GM23338 (cell line): ENCODE results near the gene LMOD3. TPM values are rescaled to one million over a fixed set of nuclear protein-coding genes. Genes with fewer than 3 reads are reported as not detected.

ENCODE experiments used
- ATAC-seq: fragments of 200-7000 bp; cut with Tn5 transposase; 3 replicates; pipeline ENCODE4 v1.9.1; 2020
- DNase-seq: peaks from one replicate; pipeline ENCODE4 v3.0.0-alpha.2; 2015; ENCODE audit warnings: low spot score
- H2AFZ ChIP-seq: fragments of 200-600 bp; sonication (generic); 2 replicates; pipeline ENCODE4 v1.8.0; 2016; ENCODE audit warnings: antibody characterized with exemption, mild to moderate bottlenecking, moderate library complexity
- H3F3A ChIP-seq: fragments of 200-600 bp; sonication (generic); replicated peaks from 2 replicates; pipeline ENCODE4 v1.8.0; 2017; ENCODE audit warnings: antibody characterized with exemption, mixed run types, low read depth
- H3K27ac ChIP-seq: fragments of 200-600 bp; sonication (generic); 2 replicates; pipeline ENCODE4 v1.6.1; 2016; ENCODE audit warnings: low read depth
- H3K27me3 ChIP-seq: fragments of 200-600 bp; sonication (generic); 2 replicates; pipeline ENCODE4 v1.8.0; 2016; ENCODE audit warnings: mild to moderate bottlenecking, mixed run types, moderate library complexity; ENCODE audit not compliant: insufficient read depth
- H3K36me3 ChIP-seq: fragments of 200-600 bp; sonication (generic); 2 replicates; pipeline ENCODE4 v1.8.0; 2016; ENCODE audit warnings: mild to moderate bottlenecking; ENCODE audit not compliant: insufficient read depth
- H3K4me1 ChIP-seq: fragments of 200-600 bp; sonication (generic); 2 replicates; pipeline ENCODE4 v1.8.0; 2016; ENCODE audit warnings: mild to moderate bottlenecking, moderate library complexity; ENCODE audit not compliant: insufficient read depth
- H3K4me2 ChIP-seq: fragments of 200-600 bp; sonication (generic); 2 replicates; pipeline ENCODE4 v1.7.1; 2017; ENCODE audit warnings: mixed run types
- H3K4me3 ChIP-seq: fragments of 200-600 bp; sonication (generic); 2 replicates; pipeline ENCODE4 v1.6.1; 2016; ENCODE audit warnings: mixed run types
- H3K79me2 ChIP-seq: fragments of 200-600 bp; sonication (generic); replicated peaks from 2 replicates; pipeline ENCODE4 v1.8.0; 2017; ENCODE audit warnings: mild to moderate bottlenecking; ENCODE audit not compliant: insufficient read depth
- H3K9me2 ChIP-seq: fragments of 200-600 bp; sonication (generic); 2 replicates; pipeline ENCODE4 v1.8.0; 2017; ENCODE audit not compliant: insufficient read depth
- H4K20me1 ChIP-seq: fragments of 200-600 bp; sonication (generic); replicated peaks from 2 replicates; pipeline ENCODE4 v1.8.0; 2017; ENCODE audit warnings: mild to moderate bottlenecking; ENCODE audit not compliant: insufficient read depth
- H3K27ac Mint-ChIP-seq: 2 replicates; pipeline ENCODE4 v1.8.0; 2020; ENCODE audit warnings: inconsistent platforms, mild to moderate bottlenecking, moderate library complexity, mixed read lengths
- H3K27me3 Mint-ChIP-seq: 3 replicates; pipeline ENCODE4 v1.8.0; 2022; ENCODE audit warnings: low read depth, mild to moderate bottlenecking, moderate library complexity, mixed read lengths, inconsistent platforms; ENCODE audit not compliant: insufficient read depth, poor library complexity
- H3K36me3 Mint-ChIP-seq: 3 replicates; pipeline ENCODE4 v1.8.0; 2021; ENCODE audit warnings: low read depth, mild to moderate bottlenecking, inconsistent platforms, moderate library complexity, mixed read lengths
- H3K4me1 Mint-ChIP-seq: 3 replicates; pipeline ENCODE4 v1.8.0; 2020; ENCODE audit warnings: mild to moderate bottlenecking, inconsistent platforms, mixed read lengths
- H3K4me3 Mint-ChIP-seq: 3 replicates; pipeline ENCODE4 v1.8.0; 2021; ENCODE audit warnings: moderate library complexity, mild to moderate bottlenecking, inconsistent platforms, mixed read lengths
- H3K9me3 Mint-ChIP-seq: 3 replicates; pipeline ENCODE4 v1.8.0; 2020; ENCODE audit warnings: moderate library complexity, mild to moderate bottlenecking, inconsistent platforms, mixed read lengths
- CREB1 ChIP-seq: fragments of 250-450 bp; sonication (Bioruptor Pico); IDR thresholded peaks from 2 replicates; pipeline ENCODE4 v1.5.0; 2020; ENCODE audit warnings: low read depth, mild to moderate bottlenecking, moderate library complexity
- CTCF ChIP-seq, 2 experiments: fragments of 200-600 bp in 1 of 2; sonication (generic) in 1 of 2; conservative IDR thresholded peaks; 2 replicates each; pipeline versions ENCODE4 v1.5.1 to v1.6.1; 2016 to 2017; ENCODE audit warnings: antibody characterized with exemption in 2 of 2, low read depth in 2 of 2, mild to moderate bottlenecking in 2 of 2, moderate library complexity in 1 of 2
- EZH2 ChIP-seq: fragments of 200-600 bp; sonication (generic); IDR thresholded peaks from one replicate; pipeline ENCODE4 v1.8.0; 2017; ENCODE audit warnings: antibody characterized with exemption, mild to moderate bottlenecking, low read depth; ENCODE audit not compliant: unreplicated experiment
- EZH2phosphoT487 ChIP-seq: fragments of 200-600 bp; sonication (generic); IDR thresholded peaks from one replicate; pipeline ENCODE4 v1.8.1; 2018; ENCODE audit warnings: antibody characterized with exemption; ENCODE audit not compliant: unreplicated experiment
- JUNB ChIP-seq: IDR thresholded peaks from one replicate; pipeline ENCODE4 v1.6.1; 2016; ENCODE audit warnings: antibody characterized with exemption; ENCODE audit not compliant: unreplicated experiment
- NANOG ChIP-seq: IDR thresholded peaks from 2 replicates; pipeline ENCODE4 v1.6.1; 2016; ENCODE audit warnings: antibody characterized with exemption, borderline replicate concordance
- POLR2AphosphoS5 ChIP-seq: IDR thresholded peaks from 2 replicates; pipeline ENCODE4 v1.6.1; 2016; ENCODE audit warnings: antibody characterized with exemption, low read depth
- REST ChIP-seq: IDR thresholded peaks from one replicate; pipeline ENCODE4 v1.6.1; 2018; ENCODE audit warnings: antibody characterized with exemption; ENCODE audit not compliant: unreplicated experiment
- STAT1 ChIP-seq: IDR thresholded peaks from one replicate; pipeline ENCODE4 v1.6.1; 2016; ENCODE audit warnings: antibody characterized with exemption; ENCODE audit not compliant: unreplicated experiment
- ZNF114 ChIP-seq: fragments of 250-450 bp; sonication (Bioruptor Pico); IDR thresholded peaks from 2 replicates; pipeline ENCODE4 v1.5.0; 2020; ENCODE audit warnings: mild to moderate bottlenecking, moderate library complexity
- ZNF331 ChIP-seq: fragments of 250-450 bp; sonication (Bioruptor Pico); IDR thresholded peaks from 2 replicates; pipeline ENCODE4 v1.5.0; 2020; ENCODE audit warnings: low read depth, mild to moderate bottlenecking, moderate library complexity
- polyA plus RNA-seq: library from polyadenylated mRNA; unstranded; fragments of >200 nt; fragmentation: Nextera tagmentation; extraction: Ambion mirVana; gene quantifications from 2 replicates; pipeline ENCODE4 v1.2.1, GENCODE V29; 2016
- total RNA-seq: library from RNA; depleted of rRNA; stranded (reverse); fragments of >200 nt; shearing (Covaris generic); gene quantifications from 2 replicates; pipeline ENCODE4 v1.2.3, GENCODE V29; 2014
- TF ChIP-seq, protein P1 (sequence below): fragments of 250-450 bp; sonication (Bioruptor Pico); IDR thresholded peaks from 2 replicates; pipeline ENCODE4 v1.5.0; 2020; ENCODE audit warnings: mild to moderate bottlenecking, moderate library complexity
- TF ChIP-seq, protein P2 (sequence below): IDR thresholded peaks from 2 replicates; pipeline ENCODE4 v1.6.1; 2016; ENCODE audit warnings: antibody characterized with exemption

Gene LMOD3
- total and polyA plus RNA-seq, 2 experiments from 2014 or later = 0.06 TPM; not detected in 1

- peaks cover 8% of the 10 kb centered on the region for H3K27me3 Mint-ChIP-seq
- H3K4me3 ChIP-seq = no peak overlapping the region
- H3K27ac ChIP-seq = no peak overlapping the region
- no peak overlapping the region for H2AFZ ChIP-seq
- no peaks in the 10 kb centered on the region for H3K79me2 ChIP-seq
- no peaks in the 10 kb centered on the region for H3K36me3 Mint-ChIP-seq
- no peak overlapping the region for H3K4me2 ChIP-seq
- H3K27ac Mint-ChIP-seq = no peak overlapping the region
- H4K20me1 ChIP-seq = no peaks in the 10 kb centered on the region
- H3F3A ChIP-seq = 0 out of 2 replicates have a peak, but pooled peaks cover 4% of the 10 kb centered on the region
- H3K4me1 ChIP-seq = peaks cover 5% of the 10 kb centered on the region
- peaks cover 23% of the 10 kb centered on the region for H3K4me1 Mint-ChIP-seq
- TF ChIP-seq ZNF114 = no peak
- no peak for TF ChIP-seq NANOG
- TF ChIP-seq ZNF331 (CRISPR knock-in tag) = no peak
- TF ChIP-seq STAT1 = no peak
- TF ChIP-seq EZH2phosphoT487 = no peak
- TF ChIP-seq CREB1 (CRISPR knock-in tag) = no peak
- no peak for TF ChIP-seq CTCF (conservative IDR thresholded peaks at IDR 0.05; ENCODE audit: low read depth in 2 of 2)
- TF ChIP-seq EZH2 = no peak
- TF ChIP-seq JUNB = no peak
- TF ChIP-seq, protein P1, sequence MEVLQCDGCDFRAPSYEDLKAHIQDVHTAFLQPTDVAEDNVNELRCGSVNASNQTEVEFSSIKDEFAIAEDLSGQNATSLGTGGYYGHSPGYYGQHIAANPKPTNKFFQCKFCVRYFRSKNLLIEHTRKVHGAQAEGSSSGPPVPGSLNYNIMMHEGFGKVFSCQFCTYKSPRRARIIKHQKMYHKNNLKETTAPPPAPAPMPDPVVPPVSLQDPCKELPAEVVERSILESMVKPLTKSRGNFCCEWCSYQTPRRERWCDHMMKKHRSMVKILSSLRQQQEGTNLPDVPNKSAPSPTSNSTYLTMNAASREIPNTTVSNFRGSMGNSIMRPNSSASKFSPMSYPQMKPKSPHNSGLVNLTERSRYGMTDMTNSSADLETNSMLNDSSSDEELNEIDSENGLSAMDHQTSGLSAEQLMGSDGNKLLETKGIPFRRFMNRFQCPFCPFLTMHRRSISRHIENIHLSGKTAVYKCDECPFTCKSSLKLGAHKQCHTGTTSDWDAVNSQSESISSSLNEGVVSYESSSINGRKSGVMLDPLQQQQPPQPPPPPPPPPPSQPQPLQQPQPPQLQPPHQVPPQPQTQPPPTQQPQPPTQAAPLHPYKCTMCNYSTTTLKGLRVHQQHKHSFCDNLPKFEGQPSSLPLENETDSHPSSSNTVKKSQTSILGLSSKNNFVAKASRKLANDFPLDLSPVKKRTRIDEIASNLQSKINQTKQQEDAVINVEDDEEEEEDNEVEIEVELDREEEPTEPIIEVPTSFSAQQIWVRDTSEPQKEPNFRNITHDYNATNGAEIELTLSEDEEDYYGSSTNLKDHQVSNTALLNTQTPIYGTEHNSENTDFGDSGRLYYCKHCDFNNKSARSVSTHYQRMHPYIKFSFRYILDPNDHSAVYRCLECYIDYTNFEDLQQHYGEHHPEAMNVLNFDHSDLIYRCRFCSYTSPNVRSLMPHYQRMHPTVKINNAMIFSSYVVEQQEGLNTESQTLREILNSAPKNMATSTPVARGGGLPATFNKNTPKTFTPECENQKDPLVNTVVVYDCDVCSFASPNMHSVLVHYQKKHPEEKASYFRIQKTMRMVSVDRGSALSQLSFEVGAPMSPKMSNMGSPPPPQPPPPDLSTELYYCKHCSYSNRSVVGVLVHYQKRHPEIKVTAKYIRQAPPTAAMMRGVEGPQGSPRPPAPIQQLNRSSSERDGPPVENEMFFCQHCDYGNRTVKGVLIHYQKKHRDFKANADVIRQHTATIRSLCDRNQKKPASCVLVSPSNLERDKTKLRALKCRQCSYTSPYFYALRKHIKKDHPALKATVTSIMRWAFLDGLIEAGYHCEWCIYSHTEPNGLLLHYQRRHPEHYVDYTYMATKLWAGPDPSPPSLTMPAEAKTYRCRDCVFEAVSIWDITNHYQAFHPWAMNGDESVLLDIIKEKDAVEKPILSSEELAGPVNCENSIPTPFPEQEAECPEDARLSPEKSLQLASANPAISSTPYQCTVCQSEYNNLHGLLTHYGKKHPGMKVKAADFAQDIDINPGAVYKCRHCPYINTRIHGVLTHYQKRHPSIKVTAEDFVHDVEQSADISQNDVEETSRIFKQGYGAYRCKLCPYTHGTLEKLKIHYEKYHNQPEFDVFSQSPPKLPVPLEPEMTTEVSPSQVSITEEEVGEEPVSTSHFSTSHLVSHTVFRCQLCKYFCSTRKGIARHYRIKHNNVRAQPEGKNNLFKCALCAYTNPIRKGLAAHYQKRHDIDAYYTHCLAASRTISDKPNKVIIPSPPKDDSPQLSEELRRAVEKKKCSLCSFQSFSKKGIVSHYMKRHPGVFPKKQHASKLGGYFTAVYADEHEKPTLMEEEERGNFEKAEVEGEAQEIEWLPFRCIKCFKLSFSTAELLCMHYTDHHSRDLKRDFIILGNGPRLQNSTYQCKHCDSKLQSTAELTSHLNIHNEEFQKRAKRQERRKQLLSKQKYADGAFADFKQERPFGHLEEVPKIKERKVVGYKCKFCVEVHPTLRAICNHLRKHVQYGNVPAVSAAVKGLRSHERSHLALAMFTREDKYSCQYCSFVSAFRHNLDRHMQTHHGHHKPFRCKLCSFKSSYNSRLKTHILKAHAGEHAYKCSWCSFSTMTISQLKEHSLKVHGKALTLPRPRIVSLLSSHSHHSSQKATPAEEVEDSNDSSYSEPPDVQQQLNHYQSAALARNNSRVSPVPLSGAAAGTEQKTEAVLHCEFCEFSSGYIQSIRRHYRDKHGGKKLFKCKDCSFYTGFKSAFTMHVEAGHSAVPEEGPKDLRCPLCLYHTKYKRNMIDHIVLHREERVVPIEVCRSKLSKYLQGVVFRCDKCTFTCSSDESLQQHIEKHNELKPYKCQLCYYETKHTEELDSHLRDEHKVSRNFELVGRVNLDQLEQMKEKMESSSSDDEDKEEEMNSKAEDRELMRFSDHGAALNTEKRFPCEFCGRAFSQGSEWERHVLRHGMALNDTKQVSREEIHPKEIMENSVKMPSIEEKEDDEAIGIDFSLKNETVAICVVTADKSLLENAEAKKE = no peak
- TF ChIP-seq REST = no peak
- TF ChIP-seq POLR2AphosphoS5 = no peak
- TF ChIP-seq, protein P2, sequence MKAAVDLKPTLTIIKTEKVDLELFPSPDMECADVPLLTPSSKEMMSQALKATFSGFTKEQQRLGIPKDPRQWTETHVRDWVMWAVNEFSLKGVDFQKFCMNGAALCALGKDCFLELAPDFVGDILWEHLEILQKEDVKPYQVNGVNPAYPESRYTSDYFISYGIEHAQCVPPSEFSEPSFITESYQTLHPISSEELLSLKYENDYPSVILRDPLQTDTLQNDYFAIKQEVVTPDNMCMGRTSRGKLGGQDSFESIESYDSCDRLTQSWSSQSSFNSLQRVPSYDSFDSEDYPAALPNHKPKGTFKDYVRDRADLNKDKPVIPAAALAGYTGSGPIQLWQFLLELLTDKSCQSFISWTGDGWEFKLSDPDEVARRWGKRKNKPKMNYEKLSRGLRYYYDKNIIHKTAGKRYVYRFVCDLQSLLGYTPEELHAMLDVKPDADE = no peak
- H3K9me2 ChIP-seq = no peaks in the 10 kb centered on the region
- DNase-seq = no peak
- no peak for ATAC-seq
- H3K4me3 Mint-ChIP-seq = no peak overlapping the region
- peaks cover 47% of the 10 kb centered on the region for H3K27me3 ChIP-seq
- H3K9me3 Mint-ChIP-seq = no peaks in the 10 kb centered on the region; the same call in 2 of the 3 replicates
- H3K36me3 ChIP-seq = no peaks in the 10 kb centered on the region
Measured at GRCh38 chr3:69142090-69142489, 19.7 kb upstream of the LMOD3 start.
